Stimulated activated CD8-positive, alpha-beta memory T cell treated with anti-CD3 and anti-CD28 coated beads, Interleukin-12 subunit alpha, Interleukin-12 subunit beta, amount 100 ng/mL, for 24 hours (primary cell): ENCODE measurements around the gene OTOGL.
"Not testable (repeated sequence)": the region's sequence is repeated elsewhere in the genome, so short reads cannot be mapped to it uniquely, and the experiment has no call there.

Experiments
- DNase-seq: peaks from one replicate; pipeline ENCODE4 v3.0.0-alpha.2; 2020; ENCODE audit errors: extremely low read depth

The OTOGL gene

DNA sequence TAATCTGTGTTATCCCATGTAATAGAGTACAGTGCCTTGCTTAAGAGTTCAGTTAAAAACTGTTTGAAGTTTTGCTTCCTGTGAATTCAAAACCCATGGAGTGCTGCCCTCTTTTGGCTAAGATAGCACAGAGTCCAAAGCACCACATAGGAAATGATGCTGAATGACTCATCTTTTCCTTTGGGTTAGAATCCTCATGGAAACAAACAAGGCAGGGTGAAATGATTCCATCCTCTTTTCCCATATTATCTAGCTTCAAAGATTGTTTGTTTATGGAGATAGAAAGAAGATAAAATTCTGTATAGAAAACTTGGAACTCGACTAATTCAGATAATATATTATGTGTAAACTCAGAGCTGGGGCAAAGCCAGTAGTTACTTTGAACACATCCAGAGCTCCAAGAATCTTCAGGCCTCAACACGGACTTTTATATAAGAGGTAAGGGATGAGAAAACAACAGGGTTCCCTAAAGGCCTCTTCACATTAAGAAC is 87.4 kb downstream of the OTOGL start:
- no peak for DNase-seq

- DNase-seq: no peak
These were observed 88.3 kb downstream of the OTOGL start for GRCh38 chr12:80187660-80188090.

DNA sequence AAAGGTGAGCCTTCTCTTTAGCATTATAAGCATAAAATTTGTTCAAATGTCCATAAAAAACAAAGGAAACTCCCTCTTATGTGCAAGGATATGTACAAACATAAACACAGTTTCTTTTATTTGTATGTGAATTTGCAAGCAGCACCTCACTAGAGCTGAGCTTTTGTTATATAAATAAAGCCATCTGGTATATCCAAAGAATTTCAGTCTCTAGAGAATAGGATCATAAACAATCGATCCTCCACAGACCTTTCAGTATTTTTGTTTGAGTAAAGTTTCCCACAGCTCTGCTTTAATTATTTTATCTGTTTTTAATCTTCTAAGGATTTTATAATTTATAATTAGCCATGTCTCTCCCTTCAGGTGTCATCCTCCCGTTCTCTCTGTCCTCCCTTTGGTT is 89.2 kb downstream of the OTOGL start:
- no peak for DNase-seq

DNA sequence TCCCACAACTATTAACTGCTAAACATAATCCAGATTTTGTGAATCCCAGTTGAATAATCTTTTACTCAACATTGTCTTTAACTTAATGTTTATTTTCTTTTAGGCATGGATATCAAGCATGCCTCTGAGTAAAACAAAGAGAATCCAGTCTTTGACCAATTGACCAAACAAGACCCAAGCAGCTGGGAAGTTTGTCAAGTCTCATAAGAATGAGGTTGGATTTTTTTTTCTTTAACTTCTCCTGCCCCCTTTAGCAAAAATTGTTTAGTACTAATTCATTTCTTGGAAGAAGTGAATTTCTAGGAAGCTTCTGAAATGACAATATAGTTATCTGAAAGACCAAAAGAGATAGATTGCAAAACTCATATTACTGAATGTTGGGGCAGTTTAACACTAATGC is 89.9 kb downstream of the OTOGL start:
- no peak for DNase-seq

DNA sequence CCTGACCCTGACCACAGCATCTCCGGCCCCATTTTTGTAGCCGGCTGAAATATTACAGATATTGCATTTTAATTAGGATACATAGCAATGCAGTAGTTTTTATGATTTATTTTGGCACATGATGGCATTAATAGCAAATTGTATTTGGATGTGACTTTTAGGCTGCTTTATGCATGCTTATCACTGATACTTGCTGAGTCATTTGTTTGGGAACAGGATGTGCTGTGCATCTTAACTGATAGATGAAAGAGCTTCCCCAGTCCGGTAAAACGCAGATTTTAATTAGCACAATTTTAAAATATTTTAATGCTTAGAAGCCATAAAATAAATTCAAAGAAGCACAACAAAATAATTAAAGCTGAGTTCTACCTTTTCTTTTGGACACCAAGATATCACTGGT is 90.7 kb downstream of the OTOGL start:
- no peak for DNase-seq

DNA sequence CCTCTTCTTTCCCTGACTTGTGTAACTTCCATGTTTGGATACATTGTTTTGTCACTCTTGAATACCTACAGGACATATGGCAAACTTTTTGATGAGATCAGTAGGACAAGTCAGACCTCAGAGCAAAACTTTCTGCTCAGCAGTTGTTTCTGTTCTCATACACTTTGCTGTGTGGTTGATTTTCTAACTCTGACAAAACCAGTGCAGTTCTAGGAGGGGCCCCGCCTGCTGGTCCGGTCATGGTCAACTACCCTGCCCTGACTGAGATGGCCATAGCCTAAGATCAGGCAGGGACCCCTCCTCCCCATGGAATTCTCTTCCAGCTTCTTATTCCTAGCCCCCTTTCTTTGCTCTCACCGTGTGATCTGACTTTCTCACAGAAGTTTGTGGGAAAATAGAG is 92.8 kb downstream of the OTOGL start:
- no peak for DNase-seq

DNA sequence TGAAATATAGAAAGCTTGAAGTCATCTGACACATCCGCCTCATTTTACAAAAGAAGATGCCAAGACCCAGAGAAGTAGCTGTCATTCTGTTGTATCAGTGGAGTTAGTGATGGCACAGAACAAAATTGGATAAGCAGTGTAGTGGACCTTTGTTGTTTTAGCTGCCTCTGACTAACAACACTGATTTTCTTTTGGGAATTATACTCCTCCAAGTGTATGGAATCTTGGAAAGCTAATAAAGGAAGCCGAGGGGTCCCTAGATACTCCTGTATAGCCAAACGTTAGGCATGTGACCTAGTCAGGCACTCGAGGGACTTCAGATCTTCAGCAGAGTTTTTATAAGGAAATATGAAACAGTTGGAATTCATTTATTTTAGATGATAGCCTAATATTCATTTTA is 94.5 kb downstream of the OTOGL start:
- DNase-seq: no peak

DNA sequence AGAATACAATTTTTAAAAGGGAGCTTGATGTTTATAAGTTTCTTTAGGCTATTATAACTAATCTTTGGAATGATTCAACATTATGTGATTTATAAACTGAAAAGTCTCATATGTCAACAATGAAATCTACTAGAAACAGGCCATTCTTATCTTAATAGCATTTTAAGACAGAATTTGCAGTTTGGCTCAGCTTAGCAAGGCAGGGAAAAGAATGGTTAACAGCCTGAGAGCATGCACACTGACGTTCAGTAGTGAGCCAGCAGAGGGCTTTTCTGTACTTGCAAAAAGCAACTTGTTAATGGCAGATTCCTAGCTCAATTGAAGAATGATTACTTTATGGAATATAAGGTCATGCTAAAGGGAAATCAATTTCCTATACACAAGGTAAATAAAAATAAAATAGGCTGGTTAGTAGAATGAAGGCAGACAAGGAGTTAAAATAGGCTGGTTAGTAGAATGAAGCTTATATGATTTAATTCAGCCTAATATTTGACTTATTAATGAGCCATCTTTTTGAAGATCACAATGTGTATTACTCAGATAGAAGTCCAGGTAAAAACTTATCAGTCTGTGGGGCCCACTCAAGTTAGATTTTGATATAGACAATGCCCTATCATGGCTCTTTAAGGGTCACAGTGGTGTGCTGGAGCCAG is 95.9 kb downstream of the OTOGL start:
- DNase-seq: no peak

- DNase-seq: no peak
These were observed 96.4 kb downstream of the OTOGL start for GRCh38 chr12:80195737-80196136.

DNA sequence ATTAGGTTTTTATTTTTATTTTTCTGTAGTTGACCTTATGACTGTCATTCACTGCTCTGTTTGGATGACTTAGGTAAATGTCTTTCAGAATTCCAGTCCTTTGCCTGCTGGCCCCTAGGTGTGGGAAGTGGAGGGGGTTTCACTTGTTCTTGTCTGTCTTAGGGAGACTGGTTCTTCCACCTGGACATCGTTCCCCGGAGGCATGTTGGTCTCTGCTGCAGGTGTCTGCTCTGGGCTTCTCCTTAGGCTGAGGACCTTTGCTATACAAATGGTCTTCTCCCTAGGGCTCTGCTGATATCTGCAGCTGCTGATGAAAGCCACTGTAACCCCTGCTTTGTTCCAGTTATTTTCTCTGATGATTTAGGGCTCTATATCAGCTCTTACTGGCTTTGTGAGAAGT is 97.1 kb downstream of the OTOGL start:
- DNase-seq: no peak

DNA sequence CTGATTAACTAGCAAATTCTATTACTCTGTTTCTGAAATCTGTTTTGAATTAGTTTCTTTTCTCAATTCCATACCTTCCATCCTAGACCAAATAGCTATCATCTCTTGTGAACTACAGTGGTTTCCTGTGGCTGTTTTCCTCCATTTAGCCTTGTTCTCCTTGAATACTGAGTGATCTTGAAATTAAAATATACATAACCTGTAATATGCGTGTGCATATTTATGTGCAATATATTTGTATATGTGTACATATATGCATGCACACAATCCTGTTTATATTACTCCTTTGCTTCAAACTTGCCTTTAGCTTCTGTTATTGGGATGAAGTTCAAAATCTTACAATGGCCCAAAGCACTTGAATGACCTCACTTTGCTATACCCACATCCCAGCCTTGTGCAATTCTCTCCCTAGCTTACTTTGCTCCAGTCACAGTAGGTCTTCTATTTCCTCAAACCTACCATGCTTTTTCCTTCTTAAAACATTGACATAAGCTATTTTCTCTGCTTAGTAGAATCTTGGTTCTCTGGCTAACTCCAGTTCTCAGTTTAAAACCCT is 99.5 kb downstream of the OTOGL start:
- no peak for DNase-seq

GRCh38 chr12:80199931-80200330 is 100.6 kb downstream of the OTOGL start:
- no peak for DNase-seq

DNA sequence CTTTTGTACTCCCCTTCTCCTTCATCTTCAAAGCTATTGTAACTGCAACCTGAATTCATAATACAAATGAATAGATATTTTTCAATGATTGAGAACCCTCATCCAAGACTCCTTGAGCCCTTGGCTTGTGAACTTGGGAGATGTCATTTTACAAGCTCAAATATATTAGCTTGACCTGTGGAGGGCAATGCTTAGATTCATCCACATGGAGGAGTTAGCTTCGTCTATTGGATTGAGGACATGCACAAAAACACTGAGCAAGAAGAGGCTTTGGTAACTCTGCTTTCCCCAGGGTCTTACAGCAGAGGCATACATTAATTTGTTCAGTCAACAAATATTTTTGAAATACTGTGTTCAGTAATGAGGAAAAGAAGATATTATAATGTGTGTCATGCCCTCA is 101.1 kb downstream of the OTOGL start:
- DNase-seq: no peak

- no peak for DNase-seq
These were observed 102.6 kb downstream of the OTOGL start for GRCh38 chr12:80201908-80202307.

GRCh38 chr12:80205960-80206359 is 106.6 kb downstream of the OTOGL start:
- DNase-seq: no peak

- DNase-seq: no peak
These were observed 108.7 kb downstream of the OTOGL start for GRCh38 chr12:80208071-80208470.

DNA sequence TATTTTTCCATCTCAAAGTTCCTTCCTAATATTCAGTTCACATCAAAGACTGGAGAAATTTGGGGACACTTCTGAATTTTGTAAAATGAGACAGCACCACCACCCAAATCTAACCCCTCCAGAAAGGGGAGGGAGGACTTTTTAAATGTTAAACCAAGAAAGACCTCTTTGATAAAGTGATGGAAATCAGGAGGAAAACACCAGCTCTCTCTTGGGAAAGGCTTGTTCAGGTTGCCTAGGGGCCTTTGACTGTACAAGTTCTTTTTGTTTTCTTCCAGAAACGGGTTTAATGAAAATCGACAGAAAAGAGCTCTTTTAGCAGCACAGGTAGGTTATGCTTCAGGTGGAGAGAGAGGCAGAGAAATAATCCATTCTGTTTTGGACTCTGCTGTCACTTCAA is 112.3 kb downstream of the OTOGL start:
- DNase-seq: no peak

- DNase-seq: no peak
These were observed 113.8 kb downstream of the OTOGL start for GRCh38 chr12:80212938-80213645.

GRCh38 chr12:80213871-80214270 is 114.5 kb downstream of the OTOGL start:
- DNase-seq: no peak

DNA sequence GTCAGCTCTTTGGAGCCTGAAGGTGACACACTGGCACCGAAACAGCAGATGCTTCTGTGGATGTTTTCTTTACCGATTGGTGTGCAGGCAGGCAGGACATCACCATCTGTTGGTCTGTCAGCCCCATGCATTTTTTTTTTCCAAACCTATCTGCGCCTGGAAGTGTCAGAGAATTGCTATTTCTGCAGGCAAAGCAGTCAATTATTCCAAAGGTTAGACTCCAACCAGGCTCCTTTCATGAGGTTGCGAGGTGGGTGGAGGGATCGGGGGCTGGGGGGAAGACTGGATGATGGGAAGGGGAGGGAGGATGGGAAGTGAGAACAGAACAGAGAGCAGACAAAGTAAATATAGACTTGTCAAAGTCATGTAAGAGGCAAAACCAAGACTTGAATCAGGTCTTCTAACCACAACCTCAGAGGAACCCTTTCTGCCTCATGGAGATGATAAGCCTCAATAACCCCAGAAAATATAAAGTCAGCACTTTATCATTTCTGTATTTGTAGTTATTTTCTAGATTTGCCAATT is 117.7 kb downstream of the OTOGL start:
- DNase-seq: no peak

GRCh38 chr12:80218925-80219324 is 119.6 kb downstream of the OTOGL start:
- not testable (repeated sequence) for DNase-seq

DNA sequence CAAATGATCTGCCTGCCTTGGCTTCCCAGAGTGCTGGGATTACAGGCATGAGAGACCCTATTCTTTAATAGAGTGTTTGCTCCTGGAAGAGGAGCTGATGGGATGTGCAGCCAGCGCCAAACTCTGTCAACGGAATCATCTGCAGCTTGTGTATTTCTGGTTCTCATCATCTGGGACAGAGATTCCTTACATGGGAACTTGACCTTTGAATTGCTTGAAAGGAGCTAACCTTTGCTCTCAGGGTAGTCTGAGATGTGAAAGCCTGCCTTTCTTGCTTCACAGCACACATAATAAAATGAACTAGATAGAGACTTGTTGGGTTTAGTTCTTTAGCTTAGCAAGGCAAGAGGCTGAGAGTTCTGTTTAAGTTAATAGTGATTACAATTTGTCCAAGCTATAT is 120.0 kb downstream of the OTOGL start:
- no peak for DNase-seq

DNA sequence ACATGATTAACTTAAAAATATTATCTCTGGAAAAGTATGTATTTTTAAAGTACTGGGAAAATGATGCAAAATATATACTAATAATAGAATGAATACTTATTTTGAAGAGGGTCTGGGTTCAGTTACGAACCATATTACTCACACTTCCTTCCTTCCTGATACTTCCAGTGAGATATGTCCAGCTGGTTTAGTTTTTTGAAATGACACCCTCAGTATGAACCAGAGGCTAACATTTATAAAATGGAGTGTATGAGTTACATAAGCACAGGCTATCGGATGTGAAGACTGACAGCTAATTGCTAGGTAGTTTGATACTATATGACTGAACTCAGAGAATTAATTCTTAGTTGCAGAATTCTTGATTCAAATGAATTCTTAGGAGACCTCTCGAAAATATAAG is 122.9 kb downstream of the OTOGL start:
- DNase-seq: no peak
